ENCODE measurements around the gene RLN3.

GRCh38 chr19:14061751-14062557 is 34.0 kb downstream of the RLN3 start, which contains the start of gene PALM3:
- TF ChIP-seq YY1 (IDR thresholded peaks at IDR 0.05; ENCODE audit: insufficient read depth, insufficient read length): no peak
- no peak for TF ChIP-seq ZNF274 (IDR thresholded peaks at IDR 0.05; ENCODE audit: low read depth, low read length)
- no peak for TF ChIP-seq SUZ12 (IDR thresholded peaks at IDR 0.05; ENCODE audit: extremely low read depth, insufficient read depth, insufficient read length)
